ENCODE measurements around the gene GLE1.
"Not testable (repeated sequence)": the region's sequence is repeated elsewhere in the genome, so short reads cannot be mapped to it uniquely, and the experiment has no call there.

GLE1 gene

GRCh38 chr9:128575916-128576315 is 71.4 kb downstream of the GLE1 start:
- no peak for TF ChIP-seq CTCF (conservative IDR thresholded peaks at IDR 0.05; ENCODE audit: low read depth, low read length)
- Histone ChIP-seq H3K27me3 (ENCODE audit: insufficient read depth, low read depth) (no peaks in the 10 kb centered on the region), H3K9ac (no peak overlapping the region), H4K20me1 (ENCODE audit: insufficient read depth) (no peaks in the 10 kb centered on the region), H2AFZ (ENCODE audit: low read depth) (no peak overlapping the region), H3K79me2 (ENCODE audit: insufficient read depth, low read depth) (no peaks in the 10 kb centered on the region), H3K4me3 (IDR thresholded peaks at IDR 0.05; ENCODE audit: insufficient read depth, low read depth, low read length) (no peak overlapping the region), H3K36me3 (ENCODE audit: insufficient read depth) (peaks cover 12% of the 10 kb centered on the region; the same call in 1 of the 2 replicates), H3K4me2 (no peak overlapping the region), H3K27ac (no peak overlapping the region), H3K4me1 (ENCODE audit: low read depth, poor library complexity, severe bottlenecking) (no peaks in the 10 kb centered on the region)

- Histone ChIP-seq H3K9ac (no peak overlapping the region), H3K27ac (no peak overlapping the region), H2AFZ (ENCODE audit: low read depth) (no peak overlapping the region), H3K79me2 (ENCODE audit: insufficient read depth, low read depth) (no peaks in the 10 kb centered on the region), H3K4me1 (ENCODE audit: low read depth, poor library complexity, severe bottlenecking) (no peaks in the 10 kb centered on the region), H3K36me3 (ENCODE audit: insufficient read depth) (peaks cover 12% of the 10 kb centered on the region; the same call in 1 of the 2 replicates), H3K4me2 (no peak overlapping the region), H4K20me1 (ENCODE audit: insufficient read depth) (no peaks in the 10 kb centered on the region), H3K4me3 (IDR thresholded peaks at IDR 0.05; ENCODE audit: insufficient read depth, low read depth, low read length) (no peak overlapping the region), H3K27me3 (ENCODE audit: insufficient read depth, low read depth) (no peaks in the 10 kb centered on the region)
- TF ChIP-seq CTCF (conservative IDR thresholded peaks at IDR 0.05; ENCODE audit: low read depth, low read length) = no peak
Measured at GRCh38 chr9:128577206-128577605, 72.7 kb downstream of the GLE1 start.

- TF ChIP-seq CTCF (conservative IDR thresholded peaks at IDR 0.05; ENCODE audit: low read depth, low read length) = no peak
- H3K79me2 ChIP-seq (ENCODE audit: insufficient read depth, low read depth) = no peaks in the 10 kb centered on the region
- no peaks in the 10 kb centered on the region for H4K20me1 ChIP-seq (ENCODE audit: insufficient read depth)
- no peak overlapping the region for H3K9ac ChIP-seq
- H2AFZ ChIP-seq (ENCODE audit: low read depth) = no peak overlapping the region
- no peaks in the 10 kb centered on the region for H3K4me1 ChIP-seq (ENCODE audit: low read depth, poor library complexity, severe bottlenecking)
- H3K4me2 ChIP-seq = no peak overlapping the region
- no peaks in the 10 kb centered on the region for H3K27me3 ChIP-seq (ENCODE audit: insufficient read depth, low read depth)
- peaks cover 12% of the 10 kb centered on the region; the same call in 1 of the 2 replicates for H3K36me3 ChIP-seq (ENCODE audit: insufficient read depth)
- no peak overlapping the region for H3K27ac ChIP-seq
- no peak overlapping the region for H3K4me3 ChIP-seq (IDR thresholded peaks at IDR 0.05; ENCODE audit: insufficient read depth, low read depth, low read length)
Measured at GRCh38 chr9:128579194-128579593, 74.7 kb downstream of the GLE1 start.

GRCh38 chr9:128580731-128581130 is 76.2 kb downstream of the GLE1 start:
- Histone ChIP-seq H3K9ac (no peak overlapping the region), H4K20me1 (ENCODE audit: insufficient read depth) (no peaks in the 10 kb centered on the region), H3K4me2 (no peak overlapping the region), H3K4me1 (ENCODE audit: low read depth, poor library complexity, severe bottlenecking) (peaks cover 12% of the 10 kb centered on the region), H3K27me3 (ENCODE audit: insufficient read depth, low read depth) (no peaks in the 10 kb centered on the region), H3K27ac (no peak overlapping the region), H3K36me3 (ENCODE audit: insufficient read depth) (peaks cover 8% of the 10 kb centered on the region; the same call in 1 of the 2 replicates), H2AFZ (ENCODE audit: low read depth) (no peak overlapping the region), H3K79me2 (ENCODE audit: insufficient read depth, low read depth) (no peaks in the 10 kb centered on the region), H3K4me3 (IDR thresholded peaks at IDR 0.05; ENCODE audit: insufficient read depth, low read depth, low read length) (no peak overlapping the region)
- TF ChIP-seq CTCF (conservative IDR thresholded peaks at IDR 0.05; ENCODE audit: low read depth, low read length) = no peak

GRCh38 chr9:128585155-128585554 is 80.6 kb downstream of the GLE1 start:
- not testable (repeated sequence) for H3K79me2 ChIP-seq (ENCODE audit: insufficient read depth, low read depth); H3K4me3 ChIP-seq (IDR thresholded peaks at IDR 0.05; ENCODE audit: insufficient read depth, low read depth, low read length); H3K4me2 ChIP-seq; H3K36me3 ChIP-seq (ENCODE audit: insufficient read depth); H3K27me3 ChIP-seq (ENCODE audit: insufficient read depth, low read depth); H2AFZ ChIP-seq (ENCODE audit: low read depth); H3K9ac ChIP-seq; H4K20me1 ChIP-seq (ENCODE audit: insufficient read depth)
- peak overlapping the region; percentile 81; the same call in 1 of the 2 replicates for H3K27ac ChIP-seq
- H3K4me1 ChIP-seq (ENCODE audit: low read depth, poor library complexity, severe bottlenecking) = peaks cover 45% of the 10 kb centered on the region

- H4K20me1 ChIP-seq (ENCODE audit: insufficient read depth); H3K36me3 ChIP-seq (ENCODE audit: insufficient read depth); H3K79me2 ChIP-seq (ENCODE audit: insufficient read depth, low read depth); H3K4me3 ChIP-seq (IDR thresholded peaks at IDR 0.05; ENCODE audit: insufficient read depth, low read depth, low read length); H3K27me3 ChIP-seq (ENCODE audit: insufficient read depth, low read depth): not testable (repeated sequence)
- Histone ChIP-seq H3K9ac (peak overlapping the region; percentile 33; the same call in 1 of the 2 replicates), H3K4me1 (ENCODE audit: low read depth, poor library complexity, severe bottlenecking) (peaks cover 45% of the 10 kb centered on the region), H3K27ac (peak overlapping the region; percentile 81), H3K4me2 (peak overlapping the region; percentile 76), H2AFZ (ENCODE audit: low read depth) (peak overlapping the region; percentile 6)
Measured at GRCh38 chr9:128586934-128587333, 82.4 kb downstream of the GLE1 start.

Data from KMS-11 (cell line).